NCI-H1092 treated with DMSO at 0.1 percent for 48 hours (cell line): ENCODE measurements around the gene RAB1A.
"Not testable (repeated sequence)": the region's sequence is repeated elsewhere in the genome, so short reads cannot be mapped to it uniquely, and the experiment has no call there.

ENCODE experiments used
- DNase-seq: peaks from one replicate; lab custom pipeline; 2025; lab: John Stamatoyannopoulos, UW

RAB1A gene

GRCh38 chr2:65129826-65130663, at the start of gene RAB1A:
Gene RAB1A (minus strand): TSS chr2:65130106. CDS start chr2:65129915, 191 bp downstream.
- DNase-seq: peak; percentile 96

GRCh38 chr2:65177751-65178442, 48.0 kb upstream of the RAB1A start:
- DNase-seq: no peak

GRCh38 chr2:65175894-65176530, 46.1 kb upstream of the RAB1A start:
- no peak for DNase-seq

GRCh38 chr2:65174031-65174430, 44.1 kb upstream of the RAB1A start:
- DNase-seq: not testable (repeated sequence)

GRCh38 chr2:65172994-65173790, 43.3 kb upstream of the RAB1A start:
- DNase-seq: no peak

GRCh38 chr2:65170611-65171477, 40.9 kb upstream of the RAB1A start:
- DNase-seq: not testable (repeated sequence)

- DNase-seq: no peak
Measured at GRCh38 chr2:65169760-65170136, 39.8 kb upstream of the RAB1A start.

- DNase-seq: no peak
Measured at GRCh38 chr2:65165558-65165957, 35.7 kb upstream of the RAB1A start.

- DNase-seq: no peak
Measured at GRCh38 chr2:65164426-65164891, 34.6 kb upstream of the RAB1A start.

GRCh38 chr2:65161551-65162100, 31.7 kb upstream of the RAB1A start:
- no peak for DNase-seq

- no peak for DNase-seq
Measured at GRCh38 chr2:65159906-65160305, 30.0 kb upstream of the RAB1A start.

- DNase-seq: no peak
Measured at GRCh38 chr2:65159261-65159660, 29.4 kb upstream of the RAB1A start.

- DNase-seq: no peak
Measured at GRCh38 chr2:65158557-65158956, 28.7 kb upstream of the RAB1A start.

- DNase-seq: not testable (repeated sequence)
Measured at GRCh38 chr2:65157856-65158255, 27.9 kb upstream of the RAB1A start.

GRCh38 chr2:65156041-65156440, 26.1 kb upstream of the RAB1A start:
- DNase-seq: no peak

GRCh38 chr2:65153515-65153914, 23.6 kb upstream of the RAB1A start:
- no peak for DNase-seq

GRCh38 chr2:65146078-65146477, 16.2 kb upstream of the RAB1A start:
- no peak for DNase-seq

- DNase-seq: no peak
Measured at GRCh38 chr2:65144571-65144970, 14.7 kb upstream of the RAB1A start.

- no peak for DNase-seq
Measured at GRCh38 chr2:65142515-65142914, 12.6 kb upstream of the RAB1A start.

- DNase-seq: no peak
Measured at GRCh38 chr2:65137197-65137775, 7.4 kb upstream of the RAB1A start.
